GM18951 (cell line): ENCODE measurements around the gene SLCO1A2.

Experiments
- POLR2A ChIP-seq: IDR thresholded peaks from 4 replicates; pipeline ENCODE4 v1.6.1; 2011; ENCODE audit warnings: mild to moderate bottlenecking; ENCODE audit not compliant: insufficient read length, insufficient read depth; ENCODE audit errors: extremely low read depth
- in situ Hi-C: fragments of 300-500 bp; cut with MboI; formaldehyde crosslinking; loops from one replicate; pipeline ENCODE4 v1.12.0; 2022; ENCODE audit warnings: low sequenced_read_pairs, mixed read lengths, inconsistent platforms; ENCODE audit not compliant: unreplicated experiment

Gene SLCO1A2

DNA sequence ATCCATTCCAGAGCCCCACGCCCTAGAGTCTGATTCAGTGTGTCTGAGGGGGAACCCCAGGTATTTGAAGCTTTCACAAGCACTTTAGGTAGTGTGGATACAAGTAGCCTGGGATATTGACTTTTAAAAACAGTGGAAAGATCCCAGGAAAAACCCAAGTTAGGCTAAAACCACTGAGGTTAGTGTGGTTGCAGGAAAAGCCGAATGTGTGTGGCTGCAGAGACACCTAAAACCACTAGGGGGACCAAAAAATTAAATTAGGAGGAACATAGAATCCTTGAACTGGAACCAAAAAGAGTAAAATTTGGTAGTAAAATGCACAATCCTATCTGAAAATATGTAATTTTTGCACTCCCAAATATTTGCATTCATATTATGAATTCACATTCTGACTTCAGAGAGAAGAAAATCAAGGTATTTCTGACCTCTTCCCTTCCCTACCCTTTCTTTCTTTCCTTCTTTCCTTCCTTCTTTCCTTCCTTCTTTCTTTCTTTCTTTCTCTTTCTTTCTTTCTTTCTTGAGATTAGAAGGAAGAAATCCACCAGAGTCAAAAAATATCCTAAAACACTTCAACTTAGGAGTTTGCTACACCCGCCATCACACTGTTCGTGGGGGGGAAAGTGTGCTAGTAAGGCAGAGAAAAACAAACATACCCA lies 37.8 kb downstream of the SLCO1A2 start:
- TF ChIP-seq POLR2A: no peak
- in situ Hi-C loops: no loop called here

DNA sequence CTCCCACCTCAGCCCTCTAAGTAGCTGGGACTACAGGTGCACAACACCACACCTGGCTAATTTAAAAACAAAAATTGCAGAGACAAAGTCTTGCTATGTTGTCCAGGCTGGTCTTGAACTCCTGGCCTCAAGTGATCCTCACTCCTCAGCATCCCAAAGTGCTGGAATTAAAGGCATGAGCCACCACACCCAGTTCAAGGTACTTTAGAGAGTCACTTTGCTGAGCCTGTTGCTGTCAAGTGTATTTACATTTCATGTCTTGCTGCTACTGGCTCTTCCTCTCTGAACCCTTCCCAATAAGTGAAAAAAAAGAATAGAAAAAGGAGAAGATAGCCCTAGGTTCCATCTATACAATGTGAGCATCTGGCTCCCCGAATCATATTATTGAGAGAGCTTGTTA lies 38.4 kb downstream of the SLCO1A2 start:
- in situ Hi-C loops: no loop called here
- no peak for TF ChIP-seq POLR2A

DNA sequence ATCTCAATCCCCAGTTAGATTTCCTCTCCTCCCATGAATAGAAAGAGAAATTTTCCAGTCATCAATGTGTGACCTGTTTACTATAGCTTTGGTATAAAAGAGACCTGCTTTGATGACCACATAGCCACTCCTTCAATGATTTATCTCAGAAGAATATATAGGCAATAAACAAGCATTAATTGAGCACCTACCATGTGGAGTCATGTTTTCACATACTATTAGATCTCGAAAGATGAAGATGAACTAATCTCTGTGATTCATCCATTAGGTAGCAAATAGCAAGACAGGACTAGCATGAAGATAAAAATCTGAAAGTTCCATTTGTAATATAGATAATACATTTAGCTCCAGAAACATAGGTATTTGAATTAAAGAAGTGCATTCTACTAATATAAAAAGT lies 40.5 kb downstream of the SLCO1A2 start:
- no peak for TF ChIP-seq POLR2A
- in situ Hi-C loops: no loop called here

DNA sequence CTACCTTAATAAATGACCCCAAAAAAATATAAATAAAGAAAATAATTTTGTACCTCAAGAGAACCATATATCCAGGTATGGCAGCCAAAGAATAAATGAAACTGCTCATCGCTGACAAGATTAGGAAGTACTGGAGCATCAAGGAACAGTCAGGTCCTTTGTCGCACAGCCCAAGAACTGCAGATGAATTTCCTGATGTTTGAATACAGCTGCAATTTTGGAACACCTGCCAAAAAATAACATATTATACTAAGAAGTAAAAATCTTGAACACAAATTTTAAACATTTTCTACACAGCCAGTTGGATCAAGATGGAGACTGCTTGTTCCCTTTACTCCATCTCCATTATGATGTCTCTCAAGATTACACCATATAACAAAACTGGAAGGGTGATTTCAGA lies 42.6 kb downstream of the SLCO1A2 start:
- no peak for TF ChIP-seq POLR2A
- in situ Hi-C loops: no loop called here

DNA sequence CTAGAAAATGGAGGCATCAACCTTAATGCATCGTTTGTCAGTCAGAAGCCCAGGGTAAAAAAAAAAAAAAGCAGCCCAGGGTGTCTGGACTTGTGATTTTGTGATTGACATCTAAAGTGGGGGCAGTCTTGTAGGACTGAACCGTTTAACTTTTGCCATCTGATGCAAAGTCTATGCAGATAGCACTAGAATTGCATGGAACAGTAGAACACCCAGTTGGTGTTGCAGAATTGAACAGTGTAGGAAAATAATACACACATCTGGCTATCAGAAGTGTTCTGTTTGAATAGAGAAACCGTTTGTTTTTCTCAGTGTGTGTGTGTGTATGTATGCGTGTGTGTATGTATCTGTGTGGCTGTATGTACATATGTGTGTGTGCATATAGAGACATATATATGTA lies 45.0 kb downstream of the SLCO1A2 start:
- in situ Hi-C loops: no loop called here

DNA sequence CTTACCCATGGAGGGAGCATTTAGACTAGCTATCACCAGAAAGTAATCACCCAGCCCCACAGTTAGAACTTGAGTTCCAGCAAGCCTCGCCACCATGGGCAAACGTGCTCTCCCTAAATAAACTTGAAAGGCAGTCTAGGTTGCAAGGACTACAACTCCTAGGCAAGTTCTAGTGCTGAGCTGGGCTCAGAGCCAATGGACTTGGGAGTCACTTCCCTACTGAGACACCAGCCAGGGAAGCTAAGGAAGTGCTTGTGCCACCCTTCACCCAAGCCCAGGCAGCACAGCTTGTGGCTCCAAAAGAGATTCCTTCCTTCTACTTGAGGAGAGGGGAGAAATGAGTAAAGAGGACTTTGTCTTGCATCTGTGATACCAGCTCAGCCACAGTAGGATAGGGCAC lies 57.9 kb downstream of the SLCO1A2 start:
- in situ Hi-C loops: no loop called here
- TF ChIP-seq POLR2A: no peak

More for the DNA sequence above, 45.0 kb downstream of the SLCO1A2 start:
- no peak for TF ChIP-seq POLR2A

DNA sequence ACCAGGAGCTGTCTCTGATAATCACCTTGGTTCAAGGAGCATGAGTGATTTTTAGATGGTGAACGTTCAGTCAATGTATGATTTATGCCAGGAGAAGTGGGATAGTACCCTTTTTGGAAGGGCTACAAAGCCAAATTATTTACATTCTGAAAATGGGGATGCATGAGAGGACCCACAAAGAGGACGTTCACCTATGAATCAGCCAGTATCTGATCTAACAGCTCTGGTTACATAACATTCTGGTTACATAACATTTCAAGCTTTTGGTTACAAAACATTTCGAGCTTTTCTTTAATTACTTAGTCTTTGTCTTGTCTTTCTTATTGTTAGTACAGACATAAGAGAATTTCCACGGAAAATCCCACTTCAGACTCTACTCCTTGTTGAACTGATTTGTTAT lies 68.8 kb downstream of the SLCO1A2 start:
- in situ Hi-C loops: no loop called here
- TF ChIP-seq POLR2A: no peak

DNA sequence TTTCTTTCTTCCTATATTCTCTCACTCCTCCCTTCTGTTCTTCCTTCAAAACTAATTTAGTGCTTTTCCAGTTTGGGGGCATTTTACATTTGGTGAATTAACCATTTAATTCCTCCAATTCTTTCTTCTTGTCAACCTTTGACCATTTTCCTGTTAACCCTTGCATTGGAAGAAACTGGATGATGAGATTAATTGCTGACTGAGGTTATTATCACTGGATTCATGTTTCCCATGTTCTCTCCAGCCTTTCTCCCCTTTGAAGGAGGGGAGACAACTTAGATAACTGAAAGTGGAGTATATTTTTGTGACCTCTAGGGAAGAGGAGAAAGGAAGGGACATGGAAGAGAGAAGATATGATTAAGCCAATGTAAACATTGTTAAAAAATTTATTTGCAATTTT lies 70.5 kb downstream of the SLCO1A2 start:
- TF ChIP-seq POLR2A: no peak
- in situ Hi-C loops: no loop called here

DNA sequence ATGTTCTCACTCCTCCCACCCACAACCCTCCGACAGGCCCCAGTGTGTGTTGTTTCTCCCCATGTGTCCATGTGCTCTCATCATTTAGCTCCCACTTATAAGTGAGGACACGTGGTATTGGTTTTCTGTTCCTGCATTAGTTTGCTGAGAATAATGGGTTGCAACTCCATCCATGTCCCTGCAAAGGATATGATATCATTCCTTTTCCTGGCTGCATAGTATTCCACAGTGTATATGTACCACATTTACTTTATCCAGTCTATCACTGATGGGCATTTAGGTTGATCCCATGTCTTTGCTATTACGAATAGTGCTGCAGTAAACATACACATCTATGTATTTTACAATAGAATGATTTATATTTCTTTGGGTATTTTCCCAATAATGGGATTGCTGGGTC lies 77.5 kb downstream of the SLCO1A2 start:
- TF ChIP-seq POLR2A: no peak
- in situ Hi-C loops: no loop called here

DNA sequence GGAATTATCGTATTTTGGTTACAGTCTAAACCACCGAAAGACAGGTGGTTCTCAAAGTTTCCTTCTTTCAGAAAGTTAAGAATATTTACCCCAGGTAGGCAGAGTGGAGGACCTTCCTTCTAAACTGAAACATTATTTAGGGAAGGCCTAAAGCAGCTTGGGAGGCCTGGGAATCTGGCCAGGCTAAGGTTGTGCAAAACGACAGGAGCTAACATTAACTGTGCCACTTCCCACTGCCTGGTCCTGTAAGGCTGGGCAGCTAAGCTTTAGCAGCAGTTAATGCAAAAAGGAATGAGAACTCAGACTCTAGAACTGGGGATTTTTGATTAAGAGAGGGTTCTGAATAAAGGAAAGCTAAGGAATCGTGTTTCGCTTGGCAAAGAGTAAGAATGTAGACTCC lies 82.6 kb downstream of the SLCO1A2 start:
- in situ Hi-C loops: no loop called here
- TF ChIP-seq POLR2A: no peak

DNA sequence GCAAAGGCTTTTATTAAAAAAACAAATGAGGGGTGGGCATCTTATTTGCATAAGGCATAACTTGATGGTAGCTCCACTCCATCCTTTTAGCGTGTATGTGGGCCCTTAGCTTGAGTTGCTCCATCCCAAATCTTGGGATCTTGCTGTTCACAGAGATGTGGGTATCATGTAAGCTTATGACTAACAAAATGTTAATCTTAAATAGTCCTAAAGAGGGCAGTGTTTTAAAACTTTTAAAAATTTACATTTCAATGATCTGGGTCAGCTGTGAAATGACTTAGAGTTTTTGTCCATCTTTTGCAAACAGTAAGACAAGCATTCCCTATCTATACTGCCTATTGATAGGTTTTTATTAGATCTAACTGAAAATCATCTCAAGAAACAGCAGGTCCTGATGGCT lies 86.0 kb downstream of the SLCO1A2 start:
- in situ Hi-C loops: no loop called here
- TF ChIP-seq POLR2A: no peak

DNA sequence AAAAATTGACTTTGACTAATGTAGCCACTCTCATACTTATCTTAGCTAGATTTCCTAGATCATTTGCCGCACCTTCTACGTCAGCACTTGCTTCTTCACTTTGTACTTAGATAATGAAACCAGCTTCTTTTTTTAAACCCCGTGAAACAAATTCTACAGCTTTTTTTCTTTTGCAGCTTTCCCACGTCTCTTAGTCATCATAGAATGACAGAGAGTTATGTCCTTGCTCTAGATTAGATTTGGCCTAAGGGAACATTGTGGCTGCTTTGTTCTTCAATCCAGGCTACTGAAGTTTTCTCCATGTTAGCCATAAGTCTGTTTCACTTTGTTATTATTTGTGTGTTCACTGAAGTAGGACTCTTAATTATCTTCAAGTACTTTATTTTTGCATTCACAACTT lies 94.9 kb downstream of the SLCO1A2 start:
- TF ChIP-seq POLR2A: no peak
- in situ Hi-C loops: no loop called here

DNA sequence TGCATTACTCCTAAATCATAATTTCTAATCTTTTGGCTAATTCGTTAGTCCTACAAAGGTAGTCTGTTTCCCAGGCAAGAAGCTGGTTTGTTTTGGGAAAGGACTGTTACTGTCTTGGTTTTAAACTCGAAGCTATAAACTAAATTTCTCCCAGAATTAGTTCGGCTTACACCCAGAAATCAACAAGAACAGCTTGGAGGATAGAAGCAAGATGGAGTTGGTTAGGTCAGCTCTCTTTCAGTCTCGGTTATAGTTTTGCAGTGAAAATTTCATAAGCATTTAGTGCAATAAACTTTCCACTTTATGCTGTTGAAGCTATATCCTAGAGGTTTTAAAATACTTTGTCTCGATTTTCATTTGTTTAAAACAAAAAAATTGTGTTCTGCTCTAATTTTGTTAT lies 100.3 kb downstream of the SLCO1A2 start:
- in situ Hi-C loops: no loop called here
- no peak for TF ChIP-seq POLR2A

DNA sequence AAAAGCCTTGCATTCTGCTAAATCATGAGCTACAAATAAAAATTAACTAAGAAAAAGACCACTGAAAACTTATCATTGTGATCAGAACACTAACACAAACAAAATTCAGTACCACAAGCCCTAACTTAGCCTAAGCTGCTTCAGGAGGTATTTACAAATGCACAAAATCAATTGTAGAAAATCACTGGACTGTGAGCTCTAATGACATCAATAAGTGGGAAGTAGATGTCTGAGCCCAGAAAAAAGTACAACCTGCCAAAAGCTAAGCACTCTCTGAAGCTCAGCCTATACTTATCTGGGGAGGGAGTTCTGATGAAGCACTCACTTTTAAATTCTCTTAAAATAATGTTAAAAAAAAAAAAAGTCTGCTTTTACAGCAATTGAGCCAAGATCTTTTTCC lies 110.8 kb downstream of the SLCO1A2 start:
- in situ Hi-C loops: no loop called here
- TF ChIP-seq POLR2A: no peak

DNA sequence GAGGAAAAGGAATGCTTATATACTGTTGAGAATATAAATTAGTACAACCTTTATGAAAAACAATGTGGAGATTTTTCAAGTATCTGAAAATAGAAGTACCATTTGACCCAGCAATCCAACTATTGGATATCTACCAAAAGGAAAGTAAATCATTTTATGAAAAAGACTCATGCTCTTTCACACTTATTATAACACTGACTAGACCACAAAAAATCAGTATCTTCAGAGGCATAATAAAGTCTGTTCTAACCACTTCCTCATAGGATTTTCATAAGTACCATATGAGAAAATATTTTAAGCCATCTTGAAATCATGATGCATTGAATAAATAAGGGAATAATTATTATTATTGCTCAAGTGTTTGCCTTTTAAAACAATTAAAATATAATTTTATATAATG lies 112.9 kb downstream of the SLCO1A2 start:
- in situ Hi-C loops: no loop called here
- no peak for TF ChIP-seq POLR2A
